ENCODE data around the gene REPS1. TPM values are rescaled to one million over a fixed set of nuclear protein-coding genes. Genes with fewer than 3 reads are reported as not detected.

The REPS1 gene
- total and polyA plus RNA-seq, 2 of the 13 experiments (the other 11 are each of a cell fraction or from before 2014, with no cell fraction given), result 36.4 to 38.3 TPM

DNA sequence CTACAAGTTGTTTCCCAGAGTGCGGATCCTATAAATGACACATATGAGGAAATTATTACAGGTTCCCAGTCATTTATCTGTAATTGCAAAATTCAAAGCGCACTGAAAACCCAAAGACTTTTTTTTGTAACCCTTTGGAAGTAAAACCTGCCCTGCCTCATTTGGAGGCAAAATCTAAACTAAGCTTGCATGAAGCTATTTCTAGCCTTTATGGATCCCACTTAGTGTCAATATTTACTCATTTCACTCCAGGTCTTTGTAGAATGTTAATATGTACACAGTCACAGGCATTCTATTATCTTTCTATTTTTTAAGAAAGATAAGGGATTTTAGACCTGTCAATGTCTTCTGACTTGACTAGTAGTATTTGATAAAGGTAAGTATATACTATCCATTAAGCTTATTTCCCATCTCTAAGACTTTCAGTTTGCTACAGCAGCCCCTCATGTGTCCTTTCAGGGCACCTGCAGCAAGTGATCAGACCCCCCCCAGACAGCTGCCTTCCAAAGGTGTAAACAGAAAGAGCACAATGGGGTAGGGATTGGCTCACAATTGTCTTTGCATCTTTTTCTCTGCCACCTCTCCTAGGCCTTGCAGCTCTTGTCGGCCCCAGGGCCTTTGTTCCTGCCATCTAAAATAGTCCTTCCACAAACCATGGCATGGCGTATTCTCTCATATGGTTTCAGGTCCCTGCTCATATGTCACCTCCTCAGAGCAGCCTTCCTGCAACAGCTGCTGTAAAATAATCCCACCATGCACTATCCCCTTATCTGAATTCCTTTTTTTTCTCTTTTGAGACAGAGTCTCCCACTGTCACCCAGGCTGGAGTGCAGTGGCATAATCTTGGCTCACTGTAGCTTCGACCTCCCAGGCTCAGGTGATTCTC lies 1.3 kb upstream of the REPS1 start (continued):
- TF ChIP-seq FOXJ3 (CRISPR knock-in tag; IDR thresholded peaks at IDR 0.05; ENCODE audit: borderline replicate concordance) (peak; percentile 70; the same call in 1 of the 2 replicates), ZNF530 (CRISPR knock-in tag; IDR thresholded peaks at IDR 0.05; ENCODE audit: low read depth) (no peak), ZNF282 (IDR thresholded peaks at IDR 0.05; ENCODE audit: partially characterized antibody) (no peak), ZNF280D (CRISPR knock-in tag; IDR thresholded peaks at IDR 0.05) (no peak), REST (IDR thresholded peaks at IDR 0.05; ENCODE audit: borderline replicate concordance in 1 of 2, low read depth in 1 of 2, low read length in 2 of 2) (no peak), RFX1 (IDR thresholded peaks at IDR 0.05) (no peak), ZNF841 (CRISPR knock-in tag; IDR thresholded peaks at IDR 0.05; ENCODE audit: borderline replicate concordance) (no peak), RFX5 (IDR thresholded peaks at IDR 0.05; ENCODE audit: low read depth, low read length) (no peak), MTA1 (CRISPR knock-in tag; IDR thresholded peaks at IDR 0.05; ENCODE audit: borderline replicate concordance) (no peak), ZNF512B (CRISPR knock-in tag; IDR thresholded peaks at IDR 0.05; ENCODE audit: borderline replicate concordance) (no peak; the same call in 1 of the 2 replicates), RORA (CRISPR knock-in tag; IDR thresholded peaks at IDR 0.05) (no peak), SMAD3 (CRISPR knock-in tag; IDR thresholded peaks at IDR 0.05) (0 out of 2 replicates have a peak, but pooled peaks have one; percentile 48), ZNF614 (CRISPR knock-in tag; IDR thresholded peaks at IDR 0.05; ENCODE audit: borderline replicate concordance) (no peak), ZNF136 (CRISPR knock-in tag; IDR thresholded peaks at IDR 0.05; ENCODE audit: low read depth) (no peak), TAF1 (CRISPR knock-in tag; IDR thresholded peaks at IDR 0.05) (no peak), IKZF1 (IDR thresholded peaks at IDR 0.05) (no peak), MAF1 (CRISPR knock-in tag; IDR thresholded peaks at IDR 0.05; ENCODE audit: borderline replicate concordance) (no peak), ZNF557 (CRISPR knock-in tag; IDR thresholded peaks at IDR 0.05) (no peak), CEBPB (IDR thresholded peaks at IDR 0.05; ENCODE audit: borderline replicate concordance, low read depth, low read length) (no peak), NFKB2 (CRISPR knock-in tag; IDR thresholded peaks at IDR 0.05; ENCODE audit: borderline replicate concordance) (no peak), SNAPC2 (CRISPR knock-in tag; IDR thresholded peaks at IDR 0.05) (no peak)
